Measurements from ENCODE around the gene ARPIN. TPM values are rescaled to one million over a fixed set of nuclear protein-coding genes. Genes with fewer than 3 reads are reported as not detected.

Gene ARPIN
- total and polyA plus RNA-seq, 10 of the 15 experiments (the other 5 are each of a cell fraction or from before 2014, with no cell fraction given), result 0.02 to 0.04 TPM; not detected in 8

DNA sequence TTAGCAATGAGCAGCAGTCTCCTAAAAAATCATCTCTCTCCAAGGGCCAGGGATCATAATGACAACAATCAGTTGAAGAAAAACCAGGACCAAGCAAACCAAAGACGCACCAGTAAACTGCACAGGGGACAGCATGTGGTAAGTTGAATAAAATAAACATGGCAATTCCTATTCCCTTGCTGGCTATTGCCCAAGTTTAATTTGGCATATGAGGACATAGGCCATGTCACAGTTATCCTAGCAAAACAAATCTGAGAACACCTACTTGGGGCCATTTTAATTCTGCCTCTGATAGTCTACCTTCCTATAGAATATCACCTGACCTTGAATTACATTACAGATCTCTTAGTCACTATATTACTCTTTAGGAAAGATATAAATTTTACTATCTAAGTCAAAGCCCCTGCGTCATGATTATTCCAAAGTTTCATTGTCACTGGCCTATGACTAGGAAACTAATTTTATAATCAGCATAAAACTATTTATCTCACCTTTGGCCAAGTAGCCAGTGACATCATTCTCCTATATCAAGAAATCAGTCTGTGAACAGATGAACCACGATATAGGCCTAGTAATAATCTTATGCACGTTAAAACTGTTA lies 42.0 kb downstream of the ARPIN start:
- CTCF ChIA-PET, result interaction anchor here (1.2 to 9.0 kb wide), 2 partner anchors 111 to 131 kb away, joined by 5 to 380 read pairs; no protein-coding TSS in a partner anchor
- SMC1A ChIA-PET (ENCODE audit: uncharacterized antibody, unreplicated experiment), result interaction anchor here (1.2 to 1.3 kb wide), 2 partner anchors 20 to 110 kb away, joined by 4 to 8 read pairs; no protein-coding TSS in a partner anchor

More for the DNA sequence above, 42.0 kb downstream of the ARPIN start:
- no peak overlapping the region for H3K4me2 ChIP-seq (ENCODE audit: control insufficient read depth, insufficient read depth)
- ATAC-seq (no peak), DNase-seq (ENCODE audit: low read depth, low spot score) (no peak), FAIRE-seq (no peak)
- no peak overlapping the region for H3K9ac ChIP-seq (ENCODE audit: control insufficient read depth, insufficient read depth, low read length)
- intact Hi-C loops (cut with micrococcal nuclease; ENCODE audit: unreplicated experiment), result no loop called here
- no peaks in the 10 kb centered on the region for H3K9me3 ChIP-seq (replicated peaks; ENCODE audit: control insufficient read depth, insufficient read depth, low read length)
- H3K79me2 ChIP-seq (ENCODE audit: control insufficient read depth, insufficient read depth, low read length), result no peaks in the 10 kb centered on the region
- RAD21 ChIA-PET (ENCODE audit: unreplicated experiment), result no interaction called here
- peaks cover 1 to 8% of the 10 kb centered on the region in 2 experiments; a peak in 1 of 4 replicates for H3K36me3 ChIP-seq (ENCODE audit: control insufficient read depth in 2 of 2, insufficient read depth in 2 of 2, low read length in 1 of 2)
- H3K4me3 ChIP-seq, result no peak overlapping the region
- no peaks in the 10 kb centered on the region for H3K27me3 ChIP-seq (replicated peaks in 1 of 2; ENCODE audit: control insufficient read depth in 2 of 2, insufficient read depth in 2 of 2, low read length in 1 of 2)
- 84% methylated on average over 4 of the region's 4 CpGs for WGBS (ENCODE audit: insufficient coverage, insufficient replicate concordance, low lambda C conversion rate, missing lambda C conversion rate)
- H3K27ac ChIP-seq (ENCODE audit: control insufficient read depth, insufficient read depth), result no peak overlapping the region
- POLR2A ChIA-PET, result no interaction called here
- in situ Hi-C loops (cut with MboI), result no loop called here
- no peak overlapping the region for H2AFZ ChIP-seq (ENCODE audit: control insufficient read depth, low read depth, low read length)
- no TSS peak for BruUV-seq (replicated peaks)
- H3K4me1 ChIP-seq (ENCODE audit: control insufficient read depth, insufficient read depth, low read length), result no peaks in the 10 kb centered on the region
- TF ChIP-seq JUNB (IDR thresholded peaks at IDR 0.05) (no peak), CHD4 (IDR thresholded peaks at IDR 0.05) (no peak), NFYB (IDR thresholded peaks at IDR 0.05; ENCODE audit: insufficient read depth, low read depth, low read length) (no peak), CBFB (IDR thresholded peaks at IDR 0.05; ENCODE audit: low read depth) (no peak), IKZF2 (IDR thresholded peaks at IDR 0.05) (no peak), TCF12 (IDR thresholded peaks at IDR 0.05; ENCODE audit: low read depth, low read length) (no peak), TARDBP (IDR thresholded peaks at IDR 0.05; ENCODE audit: borderline replicate concordance) (no peak), EZH2 (IDR thresholded peaks at IDR 0.05; ENCODE audit: borderline replicate concordance, control insufficient read depth, low read depth, low read length) (no peak), CBX5 (IDR thresholded peaks at IDR 0.05; ENCODE audit: low read depth) (no peak), KDM1A (IDR thresholded peaks at IDR 0.05; ENCODE audit: borderline replicate concordance) (no peak), JUND (IDR thresholded peaks at IDR 0.05; ENCODE audit: low read depth, low read length) (no peak)
- TF ChIP-seq, protein P1, sequence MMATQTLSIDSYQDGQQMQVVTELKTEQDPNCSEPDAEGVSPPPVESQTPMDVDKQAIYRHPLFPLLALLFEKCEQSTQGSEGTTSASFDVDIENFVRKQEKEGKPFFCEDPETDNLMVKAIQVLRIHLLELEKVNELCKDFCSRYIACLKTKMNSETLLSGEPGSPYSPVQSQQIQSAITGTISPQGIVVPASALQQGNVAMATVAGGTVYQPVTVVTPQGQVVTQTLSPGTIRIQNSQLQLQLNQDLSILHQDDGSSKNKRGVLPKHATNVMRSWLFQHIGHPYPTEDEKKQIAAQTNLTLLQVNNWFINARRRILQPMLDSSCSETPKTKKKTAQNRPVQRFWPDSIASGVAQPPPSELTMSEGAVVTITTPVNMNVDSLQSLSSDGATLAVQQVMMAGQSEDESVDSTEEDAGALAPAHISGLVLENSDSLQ (IDR thresholded peaks at IDR 0.05), result no peak
- TF ChIP-seq, protein P2, sequence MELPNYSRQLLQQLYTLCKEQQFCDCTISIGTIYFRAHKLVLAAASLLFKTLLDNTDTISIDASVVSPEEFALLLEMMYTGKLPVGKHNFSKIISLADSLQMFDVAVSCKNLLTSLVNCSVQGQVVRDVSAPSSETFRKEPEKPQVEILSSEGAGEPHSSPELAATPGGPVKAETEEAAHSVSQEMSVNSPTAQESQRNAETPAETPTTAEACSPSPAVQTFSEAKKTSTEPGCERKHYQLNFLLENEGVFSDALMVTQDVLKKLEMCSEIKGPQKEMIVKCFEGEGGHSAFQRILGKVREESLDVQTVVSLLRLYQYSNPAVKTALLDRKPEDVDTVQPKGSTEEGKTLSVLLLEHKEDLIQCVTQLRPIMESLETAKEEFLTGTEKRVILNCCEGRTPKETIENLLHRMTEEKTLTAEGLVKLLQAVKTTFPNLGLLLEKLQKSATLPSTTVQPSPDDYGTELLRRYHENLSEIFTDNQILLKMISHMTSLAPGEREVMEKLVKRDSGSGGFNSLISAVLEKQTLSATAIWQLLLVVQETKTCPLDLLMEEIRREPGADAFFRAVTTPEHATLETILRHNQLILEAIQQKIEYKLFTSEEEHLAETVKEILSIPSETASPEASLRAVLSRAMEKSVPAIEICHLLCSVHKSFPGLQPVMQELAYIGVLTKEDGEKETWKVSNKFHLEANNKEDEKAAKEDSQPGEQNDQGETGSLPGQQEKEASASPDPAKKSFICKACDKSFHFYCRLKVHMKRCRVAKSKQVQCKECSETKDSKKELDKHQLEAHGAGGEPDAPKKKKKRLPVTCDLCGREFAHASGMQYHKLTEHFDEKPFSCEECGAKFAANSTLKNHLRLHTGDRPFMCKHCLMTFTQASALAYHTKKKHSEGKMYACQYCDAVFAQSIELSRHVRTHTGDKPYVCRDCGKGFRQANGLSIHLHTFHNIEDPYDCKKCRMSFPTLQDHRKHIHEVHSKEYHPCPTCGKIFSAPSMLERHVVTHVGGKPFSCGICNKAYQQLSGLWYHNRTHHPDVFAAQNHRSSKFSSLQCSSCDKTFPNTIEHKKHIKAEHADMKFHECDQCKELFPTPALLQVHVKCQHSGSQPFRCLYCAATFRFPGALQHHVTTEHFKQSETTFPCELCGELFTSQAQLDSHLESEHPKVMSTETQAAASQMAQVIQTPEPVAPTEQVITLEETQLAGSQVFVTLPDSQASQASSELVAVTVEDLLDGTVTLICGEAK (IDR thresholded peaks at IDR 0.05; ENCODE audit: borderline replicate concordance), result no peak
- no peaks in the 10 kb centered on the region for H4K20me1 ChIP-seq (ENCODE audit: control insufficient read depth, insufficient read depth)
